Epithelial cell of esophagus (primary cell): ENCODE results near the gene POU6F2.
"Not testable (repeated sequence)": the region's sequence is repeated elsewhere in the genome, so short reads cannot be mapped to it uniquely, and the experiment has no call there.

Experiments
- DNase-seq: peaks from one replicate; pipeline ENCODE4 v3.0.0; 2010; ENCODE audit warnings: low read depth
- H3K4me3 ChIP-seq: 2 replicates; pipeline ENCODE4 v1.5.1; 2011; ENCODE audit warnings: mild to moderate bottlenecking, low read length, control low read depth
- TF ChIP-seq, protein P1 (sequence below): IDR thresholded peaks from 2 replicates; pipeline ENCODE4 v1.5.1; 2011; ENCODE audit warnings: low read depth, mild to moderate bottlenecking, low read length, control low read depth, inconsistent platforms; ENCODE audit not compliant: insufficient read depth; ENCODE audit errors: missing control alignments

Gene POU6F2

GRCh38 chr7:38978491-38978890 is 782 bp downstream of the POU6F2 start:
- TF ChIP-seq, protein P1, sequence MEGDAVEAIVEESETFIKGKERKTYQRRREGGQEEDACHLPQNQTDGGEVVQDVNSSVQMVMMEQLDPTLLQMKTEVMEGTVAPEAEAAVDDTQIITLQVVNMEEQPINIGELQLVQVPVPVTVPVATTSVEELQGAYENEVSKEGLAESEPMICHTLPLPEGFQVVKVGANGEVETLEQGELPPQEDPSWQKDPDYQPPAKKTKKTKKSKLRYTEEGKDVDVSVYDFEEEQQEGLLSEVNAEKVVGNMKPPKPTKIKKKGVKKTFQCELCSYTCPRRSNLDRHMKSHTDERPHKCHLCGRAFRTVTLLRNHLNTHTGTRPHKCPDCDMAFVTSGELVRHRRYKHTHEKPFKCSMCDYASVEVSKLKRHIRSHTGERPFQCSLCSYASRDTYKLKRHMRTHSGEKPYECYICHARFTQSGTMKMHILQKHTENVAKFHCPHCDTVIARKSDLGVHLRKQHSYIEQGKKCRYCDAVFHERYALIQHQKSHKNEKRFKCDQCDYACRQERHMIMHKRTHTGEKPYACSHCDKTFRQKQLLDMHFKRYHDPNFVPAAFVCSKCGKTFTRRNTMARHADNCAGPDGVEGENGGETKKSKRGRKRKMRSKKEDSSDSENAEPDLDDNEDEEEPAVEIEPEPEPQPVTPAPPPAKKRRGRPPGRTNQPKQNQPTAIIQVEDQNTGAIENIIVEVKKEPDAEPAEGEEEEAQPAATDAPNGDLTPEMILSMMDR: no peak
- H3K4me3 ChIP-seq: no peak overlapping the region
- DNase-seq: no peak

DNA sequence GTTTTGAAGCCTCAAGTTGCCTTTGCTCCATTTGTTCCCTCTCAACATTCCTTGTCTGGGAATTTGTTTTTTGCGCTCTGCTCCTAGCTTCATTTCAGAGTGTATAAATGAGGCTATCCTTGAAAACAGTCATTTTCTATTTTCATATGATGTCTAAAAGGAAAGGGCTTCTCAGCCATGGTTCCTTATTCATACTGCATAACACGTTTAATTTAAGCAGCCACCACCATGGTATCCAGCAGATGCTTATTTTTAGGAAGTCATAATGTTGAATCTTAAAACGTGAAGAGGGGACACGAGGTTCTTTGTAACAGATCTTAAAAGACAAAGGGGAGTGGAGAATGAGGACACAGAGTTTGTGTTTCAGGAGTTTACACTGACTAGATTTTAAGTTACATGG is 14.5 kb downstream of the POU6F2 start:
- TF ChIP-seq, protein P1: no peak
- no peak for DNase-seq
- H3K4me3 ChIP-seq: no peak overlapping the region

GRCh38 chr7:39001595-39001994 is 23.9 kb downstream of the POU6F2 start:
- DNase-seq: no peak
- TF ChIP-seq, protein P1: no peak
- no peak overlapping the region for H3K4me3 ChIP-seq

DNA sequence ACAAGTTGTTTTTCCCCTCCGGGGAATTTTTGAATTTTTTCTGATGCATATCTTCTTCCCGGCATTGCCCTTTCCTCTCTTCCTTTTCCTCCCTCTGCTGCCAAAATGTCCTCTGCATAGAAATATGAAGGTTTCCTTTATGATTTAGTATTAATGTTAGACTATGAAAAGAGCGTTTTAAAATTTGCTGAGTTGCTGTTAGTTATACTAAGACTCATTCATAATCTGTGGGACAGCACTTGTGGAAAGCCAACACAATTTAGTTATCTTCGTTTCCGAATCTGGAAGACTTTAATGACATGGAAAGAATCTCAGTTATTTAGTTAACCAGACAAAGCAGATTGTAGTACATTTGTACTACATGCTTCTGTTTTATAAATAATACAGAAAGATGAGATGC is 25.0 kb downstream of the POU6F2 start:
- no peak overlapping the region for H3K4me3 ChIP-seq
- DNase-seq: no peak
- TF ChIP-seq, protein P1: no peak

- H3K4me3 ChIP-seq: no peak overlapping the region
- no peak for DNase-seq
- TF ChIP-seq, protein P1: no peak
Observed at GRCh38 chr7:39005036-39005435, 27.3 kb downstream of the POU6F2 start.

DNA sequence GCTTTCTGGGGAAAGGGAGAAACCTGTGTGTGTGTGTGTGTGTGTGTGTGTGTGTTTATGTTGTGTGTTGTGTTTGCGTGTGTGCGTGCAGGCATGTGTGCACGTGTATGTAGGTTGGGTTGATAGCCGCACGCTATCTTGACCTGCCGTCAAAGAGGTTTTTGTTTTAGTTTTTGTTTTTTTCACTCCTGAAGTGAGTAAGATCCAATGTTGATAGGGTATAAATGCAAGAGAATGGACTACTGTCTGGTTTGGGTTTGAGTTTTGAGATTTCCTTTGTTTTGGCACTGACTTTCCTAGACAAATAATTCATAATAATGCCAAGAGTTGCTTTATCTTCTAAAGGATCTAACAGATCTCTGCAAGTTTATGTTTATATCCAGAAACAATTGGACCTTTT is 27.8 kb downstream of the POU6F2 start:
- TF ChIP-seq, protein P1: no peak
- no peak overlapping the region for H3K4me3 ChIP-seq
- DNase-seq: no peak

DNA sequence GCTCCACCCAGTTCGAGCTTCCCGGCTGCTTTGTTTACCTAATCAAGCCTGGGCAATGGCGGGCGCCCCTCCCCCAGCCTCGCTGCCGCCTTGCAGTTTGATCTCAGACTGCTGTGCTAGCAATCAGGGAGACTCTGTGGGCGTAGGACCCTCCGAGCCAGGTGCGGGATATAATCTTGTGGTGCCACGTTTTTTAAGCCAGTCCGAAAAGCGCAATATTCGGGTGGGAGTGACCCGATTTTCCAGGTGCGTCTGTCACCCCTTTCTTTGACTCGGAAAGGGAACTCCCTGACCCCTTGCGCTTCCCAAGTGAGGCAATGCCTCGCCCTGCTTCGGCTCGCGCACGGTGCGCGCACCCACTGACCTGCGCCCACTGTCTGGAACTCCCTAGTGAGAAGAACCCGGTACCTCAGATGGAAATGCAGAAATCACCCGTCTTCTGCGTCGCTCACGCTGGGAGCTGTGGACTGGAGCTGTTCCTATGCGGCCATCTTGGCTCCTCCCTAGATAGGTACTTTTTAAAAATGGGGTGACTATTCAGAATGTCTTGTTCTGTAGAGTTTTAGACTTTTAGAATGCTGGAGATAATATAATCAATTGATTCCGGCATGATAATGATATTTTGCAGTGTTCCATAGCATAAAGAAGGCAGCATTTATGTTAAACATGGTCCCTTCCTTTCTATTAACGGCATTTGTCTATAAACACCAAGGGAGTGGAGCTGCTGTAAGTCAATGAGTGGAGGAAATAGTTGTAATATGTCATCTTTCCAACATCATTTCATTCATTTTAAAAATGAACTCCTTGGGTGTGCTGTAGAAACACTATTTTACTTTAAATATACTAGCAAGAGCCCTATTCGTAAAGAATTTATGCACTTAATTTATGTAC is 35.6 kb downstream of the POU6F2 start:
- not testable (repeated sequence) for DNase-seq, H3K4me3 ChIP-seq
